HK-2 (cell line): ENCODE measurements around the gene DPP7.
"Not testable (repeated sequence)": the region's sequence is repeated elsewhere in the genome, so short reads cannot be mapped to it uniquely, and the experiment has no call there.

Source experiments
- DNase-seq: peaks from one replicate; pipeline ENCODE4 v3.0.0-alpha.2; 2018; ENCODE audit not compliant: unreplicated experiment

DPP7 gene

DNA sequence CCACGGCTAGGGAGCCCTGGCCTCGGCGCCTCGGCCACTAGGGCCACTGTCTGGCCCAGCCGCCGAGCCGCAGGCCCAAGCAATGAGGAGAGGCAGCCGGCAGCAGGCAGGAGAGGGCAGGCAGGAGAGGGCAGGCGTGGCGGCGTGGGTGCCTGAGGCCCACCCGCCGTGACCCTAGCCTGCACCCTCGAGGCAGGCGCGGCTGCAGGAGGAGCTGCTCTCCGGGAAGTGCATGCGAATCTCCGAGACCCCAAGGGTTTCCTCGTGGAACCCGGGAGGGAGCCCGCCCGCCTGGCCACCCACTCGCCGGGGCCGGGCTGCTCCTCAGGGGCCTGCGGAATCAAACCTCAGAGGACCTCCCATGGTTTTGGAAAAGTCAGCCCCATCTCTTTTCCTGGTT, 33.7 kb upstream of the DPP7 start:
- DNase-seq: no peak

- DNase-seq: no peak
These were observed 33.2 kb upstream of the DPP7 start for GRCh38 chr9:137147793-137148160.

- no peak for DNase-seq
These were observed 32.7 kb upstream of the DPP7 start for GRCh38 chr9:137147091-137147792.

- DNase-seq: no peak
These were observed 32.0 kb upstream of the DPP7 start for GRCh38 chr9:137146527-137146918.

DNA sequence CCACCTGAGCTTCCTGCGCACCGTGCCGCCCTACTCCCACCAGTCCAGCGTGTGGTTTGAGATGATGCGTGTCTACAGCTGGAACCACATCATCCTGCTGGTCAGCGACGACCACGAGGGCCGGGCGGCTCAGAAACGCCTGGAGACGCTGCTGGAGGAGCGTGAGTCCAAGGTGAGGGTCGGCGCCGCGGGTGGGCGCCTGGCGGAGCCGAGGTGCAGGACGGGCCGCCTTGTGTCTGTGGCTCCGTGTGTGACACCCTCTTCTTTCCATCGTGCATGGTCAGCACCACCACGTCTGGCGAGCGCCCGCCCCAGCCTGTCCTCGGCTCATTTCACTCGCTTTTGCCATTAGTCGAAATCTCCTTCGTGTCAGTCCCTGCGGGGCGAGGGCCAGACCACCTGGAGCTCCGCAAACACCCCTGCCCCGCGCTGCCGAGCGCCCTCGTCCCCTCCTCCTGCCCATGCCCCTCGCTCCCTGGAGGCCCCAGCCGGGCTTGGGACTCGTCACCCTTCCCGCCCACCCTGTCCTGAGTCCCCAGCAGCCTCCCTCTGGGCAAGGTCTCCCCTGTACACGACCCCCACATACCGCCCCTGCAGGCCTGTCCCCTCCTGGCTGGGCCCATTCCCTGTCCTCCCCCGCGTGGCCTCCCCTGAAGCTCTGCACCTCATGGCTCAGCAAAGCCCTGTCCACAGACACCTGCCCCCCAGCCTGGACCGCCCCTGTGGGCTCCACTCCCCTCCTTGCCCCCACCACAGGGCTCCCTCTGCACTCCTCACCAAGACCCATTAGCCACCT, 31.4 kb upstream of the DPP7 start:
- DNase-seq: no peak

DNA sequence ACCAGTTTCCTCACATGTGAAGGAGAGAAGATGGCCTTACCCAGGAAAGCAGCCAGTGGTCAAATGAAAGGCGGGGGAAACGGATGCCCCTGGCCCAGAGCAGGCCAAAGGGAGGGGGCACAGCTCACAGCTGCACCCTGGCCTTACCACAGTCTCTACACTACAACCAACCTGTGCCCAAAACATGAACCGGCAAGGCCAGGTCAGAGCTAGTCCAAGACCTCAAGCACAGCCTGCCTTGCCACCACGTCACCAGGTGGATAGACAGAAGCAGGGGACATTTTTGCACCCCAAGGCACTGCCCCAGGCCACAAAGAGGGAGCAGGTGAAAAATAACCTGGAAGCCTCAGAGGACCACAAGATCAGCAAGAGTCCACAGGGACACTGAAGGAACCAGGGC, 28.9 kb upstream of the DPP7 start:
- no peak for DNase-seq

DNA sequence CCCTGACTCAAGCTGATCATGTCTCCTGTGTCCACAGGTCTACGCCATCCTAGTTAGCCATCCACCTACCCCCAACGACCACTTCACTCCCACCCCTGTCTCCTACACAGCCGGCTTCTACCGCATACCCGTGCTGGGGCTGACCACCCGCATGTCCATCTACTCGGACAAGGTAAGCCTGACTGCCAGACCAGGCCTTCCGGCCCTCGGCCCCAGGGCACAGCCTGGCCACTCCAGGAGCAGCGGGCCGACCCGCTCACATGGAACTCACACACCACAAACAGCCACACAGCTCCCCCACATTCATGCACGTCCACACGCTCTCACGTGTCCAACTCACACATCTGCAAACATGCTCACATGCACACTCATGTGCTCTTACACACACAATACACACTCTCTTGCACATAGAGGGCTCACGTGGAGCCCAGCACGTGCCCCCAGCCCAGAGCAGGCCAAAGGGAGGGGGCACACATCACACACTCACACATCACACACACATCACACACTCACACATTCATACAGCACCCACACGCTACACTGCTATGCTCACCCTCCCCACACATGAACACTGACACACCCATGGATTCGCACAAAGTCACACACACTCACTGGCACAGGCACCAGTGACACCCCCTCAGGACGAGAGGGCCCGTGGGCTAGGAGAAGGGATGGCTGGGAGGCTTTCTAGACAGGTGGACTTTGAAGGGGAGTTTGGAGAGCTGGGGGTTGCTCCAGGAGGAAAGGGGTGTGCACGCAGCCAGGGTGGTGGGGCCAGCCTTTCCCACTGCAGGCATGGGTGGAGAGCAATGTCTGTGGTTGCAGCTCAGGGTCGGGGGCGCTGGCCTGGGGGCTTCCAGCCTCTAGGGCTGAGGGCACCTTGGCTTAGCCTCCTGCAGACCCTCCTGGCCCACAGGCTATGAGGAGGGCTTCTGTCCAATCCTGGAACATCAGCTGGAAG, 27.7 kb upstream of the DPP7 start:
- no peak for DNase-seq

DNA sequence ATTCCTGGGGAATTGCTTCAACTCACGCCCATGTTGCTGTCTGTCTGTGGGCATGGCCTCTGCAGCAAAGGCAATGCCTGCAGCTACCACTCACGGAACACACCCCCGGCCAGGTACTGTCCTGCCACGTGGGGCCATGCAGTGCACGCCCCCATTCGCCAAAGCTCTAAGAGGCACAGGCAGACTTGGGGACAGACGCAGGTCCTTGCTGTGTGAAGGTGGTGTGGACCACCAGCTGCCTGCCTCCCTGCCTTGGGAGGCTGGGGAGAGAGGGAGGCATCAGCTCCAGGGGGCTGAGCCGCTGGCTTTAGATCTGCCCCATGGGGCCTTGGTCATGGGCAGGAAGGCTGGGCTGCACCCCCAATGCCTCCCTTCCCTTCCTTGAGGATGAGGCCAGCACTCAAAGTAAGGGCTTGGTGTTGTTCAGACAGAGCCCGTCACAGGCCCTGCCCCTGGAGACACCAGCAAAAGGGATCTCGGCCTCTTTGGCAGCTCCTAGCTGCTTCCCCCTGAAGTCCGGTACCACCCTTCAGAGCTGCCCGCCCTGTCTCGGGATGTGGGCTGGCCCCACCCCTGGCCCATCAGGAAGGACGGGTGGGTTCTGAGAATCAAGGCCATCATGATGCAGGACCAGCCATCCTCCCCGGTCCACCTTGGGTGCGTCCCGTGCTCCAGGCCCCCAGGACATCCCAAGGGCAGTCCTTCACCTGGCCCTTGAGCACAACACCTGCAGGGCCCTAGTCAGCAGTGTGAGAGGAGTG, 26.7 kb upstream of the DPP7 start:
- no peak for DNase-seq

GRCh38 chr9:137140151-137141012, 25.8 kb upstream of the DPP7 start:
- DNase-seq: no peak

DNA sequence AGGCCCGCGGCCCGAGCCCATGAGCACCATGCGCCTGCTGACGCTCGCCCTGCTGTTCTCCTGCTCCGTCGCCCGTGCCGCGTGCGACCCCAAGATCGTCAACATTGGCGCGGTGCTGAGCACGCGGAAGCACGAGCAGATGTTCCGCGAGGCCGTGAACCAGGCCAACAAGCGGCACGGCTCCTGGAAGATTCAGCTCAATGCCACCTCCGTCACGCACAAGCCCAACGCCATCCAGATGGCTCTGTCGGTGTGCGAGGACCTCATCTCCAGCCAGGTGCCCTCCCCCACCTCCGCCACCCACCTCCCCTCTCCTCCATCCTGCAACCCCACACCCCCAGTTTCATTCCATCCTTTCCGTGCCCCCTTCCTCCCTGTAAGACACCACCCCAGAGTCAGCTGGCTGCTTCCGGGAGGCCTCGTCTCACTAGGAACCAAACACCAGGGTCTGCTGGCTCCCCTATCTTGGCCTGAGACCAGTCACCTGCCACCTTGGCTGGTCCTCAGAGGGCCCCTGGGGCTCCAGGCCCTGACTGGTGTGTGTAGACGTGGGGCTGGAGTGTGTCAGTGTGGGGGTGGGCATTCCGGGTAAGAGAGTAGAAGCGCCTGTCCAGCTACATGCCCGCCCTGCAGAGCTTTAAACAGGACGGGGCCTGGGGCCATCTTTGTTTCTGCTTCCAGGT, 25.1 kb upstream of the DPP7 start:
- DNase-seq: no peak

DNA sequence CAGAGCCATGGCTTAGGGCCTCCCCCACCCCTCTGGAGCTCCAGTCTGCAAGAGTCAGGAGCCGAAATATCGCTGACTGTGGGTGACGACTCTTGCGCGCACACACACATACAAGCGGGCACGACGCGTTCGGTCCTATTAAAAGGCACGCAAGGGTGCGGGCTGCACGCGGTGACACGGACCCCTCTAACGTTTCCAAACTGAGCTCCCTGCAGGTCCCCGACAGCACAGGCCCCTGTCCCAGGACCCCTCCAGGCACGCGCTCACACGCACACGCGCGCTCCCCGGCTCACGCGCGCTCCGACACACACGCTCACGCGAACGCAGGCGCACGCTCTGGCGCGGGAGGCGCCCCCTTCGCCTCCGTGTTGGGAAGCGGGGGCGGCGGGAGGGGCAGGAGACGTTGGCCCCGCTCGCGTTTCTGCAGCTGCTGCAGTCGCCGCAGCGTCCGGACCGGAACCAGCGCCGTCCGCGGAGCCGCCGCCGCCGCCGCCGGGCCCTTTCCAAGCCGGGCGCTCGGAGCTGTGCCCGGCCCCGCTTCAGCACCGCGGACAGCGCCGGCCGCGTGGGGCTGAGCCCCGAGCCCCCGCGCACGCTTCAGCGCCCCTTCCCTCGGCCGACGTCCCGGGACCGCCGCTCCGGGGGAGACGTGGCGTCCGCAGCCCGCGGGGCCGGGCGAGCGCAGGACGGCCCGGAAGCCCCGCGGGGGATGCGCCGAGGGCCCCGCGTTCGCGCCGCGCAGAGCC, 24.4 kb upstream of the DPP7 start, which contains the start of gene GRIN1:
TSS of gene GRIN1 (plus strand) at position 433 of the 746 bp plus-strand sequence. CDS start 333 bp downstream, outside the sequence.
- no peak for DNase-seq

GRCh38 chr9:137138058-137138721, 23.7 kb upstream of the DPP7 start:
- DNase-seq: no peak

GRCh38 chr9:137136881-137137607, 22.5 kb upstream of the DPP7 start:
- no peak for DNase-seq

GRCh38 chr9:137136261-137136880, 21.8 kb upstream of the DPP7 start:
- DNase-seq: no peak

GRCh38 chr9:137135154-137135553, 20.6 kb upstream of the DPP7 start:
- not testable (repeated sequence) for DNase-seq

GRCh38 chr9:137134191-137134590, 19.7 kb upstream of the DPP7 start:
- no peak for DNase-seq

DNA sequence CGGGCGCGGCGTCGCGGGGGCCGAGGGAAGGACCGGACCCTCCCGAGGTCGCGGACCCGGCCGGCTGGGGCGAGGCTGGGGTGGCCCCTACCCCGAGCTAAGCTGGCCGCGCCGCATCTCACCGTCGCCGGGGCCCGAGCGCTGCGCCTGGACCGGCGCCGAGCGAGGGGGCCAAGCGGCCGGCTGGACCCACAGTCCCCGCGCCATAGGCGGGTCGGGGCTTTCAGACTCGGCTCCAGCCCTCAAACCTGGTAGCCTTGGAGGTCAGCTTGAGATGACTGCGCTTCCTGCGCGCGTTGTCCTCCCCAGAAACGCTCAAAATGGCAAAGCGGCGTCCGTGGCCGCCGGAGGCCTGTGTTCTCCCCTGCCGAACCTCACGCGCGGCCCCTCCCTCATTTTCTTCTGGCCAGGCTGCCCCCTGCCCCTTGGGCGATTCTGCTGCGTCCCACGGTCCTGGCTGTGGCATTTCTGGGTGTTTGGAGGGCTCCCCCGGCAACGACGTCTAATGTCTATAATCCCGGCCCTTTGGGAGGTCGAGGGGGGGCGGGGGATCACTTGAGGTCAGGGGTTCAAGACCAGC, 15.7 kb upstream of the DPP7 start:
- DNase-seq: peak; percentile 47
